Body of pancreas (tissue), 4 donors: ENCODE results near the gene DNAH10.

Experiments
- CTCF ChIP-seq, 7 experiments: fragments of 450-650 bp in 4 of 7; fragments of 200-600 bp in 3 of 7; sonication (generic) in 3 of 7; IDR thresholded peaks; one replicate each; pipeline ENCODE4 v1.5.1; 2016 to 2019; ENCODE audit warnings: antibody characterized with exemption in 7 of 7
- POLR2A ChIP-seq, 3 donors: fragments of 450-650 bp; IDR thresholded peaks; one replicate each; pipeline ENCODE4 v1.6.1; 2016; ENCODE audit warnings: antibody characterized with exemption in 3 of 3, mild to moderate bottlenecking in 2 of 3

- TF ChIP-seq CTCF (IDR thresholded peaks at IDR 0.05): no peak
- no peak for TF ChIP-seq POLR2A (IDR thresholded peaks at IDR 0.05)
Observed at GRCh38 chr12:123828120-123828519, 66.0 kb downstream of the DNAH10 start.
